WI38 (cell line): Measurements from ENCODE around the gene PDK3.

Experiments used
- H3K4me3 ChIP-seq: 2 replicates; pipeline ENCODE4 v1.5.1; 2011; ENCODE audit warnings: low read depth, mild to moderate bottlenecking, control low read depth, low read length
- TF ChIP-seq, protein P1 (sequence below): IDR thresholded peaks from 2 replicates; pipeline ENCODE4 v1.5.1; 2012; ENCODE audit warnings: low read depth, mild to moderate bottlenecking, control low read depth, low read length

PDK3 gene

GRCh38 chrX:24464498-24464835, 619 bp upstream of the PDK3 start:
- TF ChIP-seq, protein P1, sequence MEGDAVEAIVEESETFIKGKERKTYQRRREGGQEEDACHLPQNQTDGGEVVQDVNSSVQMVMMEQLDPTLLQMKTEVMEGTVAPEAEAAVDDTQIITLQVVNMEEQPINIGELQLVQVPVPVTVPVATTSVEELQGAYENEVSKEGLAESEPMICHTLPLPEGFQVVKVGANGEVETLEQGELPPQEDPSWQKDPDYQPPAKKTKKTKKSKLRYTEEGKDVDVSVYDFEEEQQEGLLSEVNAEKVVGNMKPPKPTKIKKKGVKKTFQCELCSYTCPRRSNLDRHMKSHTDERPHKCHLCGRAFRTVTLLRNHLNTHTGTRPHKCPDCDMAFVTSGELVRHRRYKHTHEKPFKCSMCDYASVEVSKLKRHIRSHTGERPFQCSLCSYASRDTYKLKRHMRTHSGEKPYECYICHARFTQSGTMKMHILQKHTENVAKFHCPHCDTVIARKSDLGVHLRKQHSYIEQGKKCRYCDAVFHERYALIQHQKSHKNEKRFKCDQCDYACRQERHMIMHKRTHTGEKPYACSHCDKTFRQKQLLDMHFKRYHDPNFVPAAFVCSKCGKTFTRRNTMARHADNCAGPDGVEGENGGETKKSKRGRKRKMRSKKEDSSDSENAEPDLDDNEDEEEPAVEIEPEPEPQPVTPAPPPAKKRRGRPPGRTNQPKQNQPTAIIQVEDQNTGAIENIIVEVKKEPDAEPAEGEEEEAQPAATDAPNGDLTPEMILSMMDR = no peak
- H3K4me3 ChIP-seq = peak overlapping the region; percentile 61

DNA sequence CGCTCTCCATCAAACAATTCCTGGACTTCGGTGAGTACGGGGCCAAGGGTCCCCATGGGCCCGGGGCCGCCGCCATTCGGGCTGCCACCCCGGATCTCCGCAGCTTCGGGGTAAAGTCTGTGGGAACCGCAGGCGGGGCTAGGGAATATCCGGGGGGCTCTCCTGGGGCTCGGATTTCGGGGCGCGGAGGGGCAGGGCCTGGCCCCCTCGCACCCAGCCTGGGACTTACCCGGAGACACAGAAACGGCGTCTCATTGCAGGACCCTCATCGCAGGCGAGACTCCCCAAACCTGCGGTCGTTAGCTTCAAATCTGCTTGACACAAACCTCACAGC, 413 bp downstream of the PDK3 start:
- TF ChIP-seq, protein P1 = no peak
- peak overlapping the region; percentile 61 for H3K4me3 ChIP-seq

GRCh38 chrX:24466025-24466424, 939 bp downstream of the PDK3 start:
- TF ChIP-seq, protein P1 = no peak
- no peak overlapping the region for H3K4me3 ChIP-seq

- TF ChIP-seq, protein P1 = no peak
Measured at GRCh38 chrX:24468245-24468644, 3.2 kb downstream of the PDK3 start.

GRCh38 chrX:24471808-24472207, 6.7 kb downstream of the PDK3 start:
- TF ChIP-seq, protein P1 = no peak
- H3K4me3 ChIP-seq = no peak overlapping the region

More at GRCh38 chrX:24468245-24468644, 3.2 kb downstream of the PDK3 start:
- no peak overlapping the region for H3K4me3 ChIP-seq

DNA sequence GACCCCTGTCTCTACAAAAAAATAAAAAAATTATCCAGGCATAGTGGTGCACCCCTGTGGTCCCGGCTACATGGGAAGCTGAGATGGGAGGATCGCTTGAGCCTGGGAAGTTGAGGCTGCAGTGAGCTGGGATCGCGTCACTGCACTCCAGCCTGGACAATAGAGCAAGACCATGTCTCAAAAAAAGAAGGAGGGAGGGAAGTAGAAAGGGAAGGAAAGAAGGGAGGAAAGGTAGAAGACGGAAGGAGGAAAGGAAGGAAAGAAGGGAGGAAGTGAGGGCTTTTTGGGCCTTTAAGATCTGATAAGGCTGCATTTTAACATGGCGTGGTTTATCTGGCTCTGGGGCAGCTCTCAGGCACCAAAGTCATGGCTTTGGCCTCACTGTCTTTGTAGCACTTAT, 10.4 kb downstream of the PDK3 start:
- no peak overlapping the region for H3K4me3 ChIP-seq
- TF ChIP-seq, protein P1 = no peak

GRCh38 chrX:24478509-24478908, 13.4 kb downstream of the PDK3 start:
- no peak overlapping the region for H3K4me3 ChIP-seq
- TF ChIP-seq, protein P1 = no peak
